Measurements from ENCODE around the gene CUL4A. TPM values are rescaled to one million over a fixed set of nuclear protein-coding genes. Genes with fewer than 3 reads are reported as not detected.
A peak's percentile ranks its signal among the peaks of the same experiment; 100 is the strongest.

The CUL4A gene
- total RNA-seq, 4 donors from 2014 or later: 87.6 to 150 (median 110) TPM

- Histone ChIP-seq H3K4me1 (no peaks in the 10 kb centered on the region), H3K9me3 (no peaks in the 10 kb centered on the region), H3K27ac (peak overlapping the region in 3 of 4 donors; percentile 38 to 47 (median 46)), H3K36me3 (peaks cover 0 to 50% (median 16%) of the 10 kb centered on the region in 4 donors), H3K4me3 (no peak overlapping the region), H3K27me3 (no peaks in the 10 kb centered on the region)
- no peak for DNase-seq
- 70 to 82% methylated on average over 7 to 13 of the region's 13 CpGs for WGBS, 2 donors (ENCODE audit: low coverage in 1 of 2)
- intact Hi-C loops (cut with DNase I; ENCODE audit: low total_unique reads): no loop called here
- TF ChIP-seq EP300 (IDR thresholded peaks at IDR 0.05; ENCODE audit: low read depth) (no peak), POLR2A (IDR thresholded peaks at IDR 0.05) (no peak), POLR2AphosphoS5 (IDR thresholded peaks at IDR 0.05) (no peak), CTCF (IDR thresholded peaks at IDR 0.05) (no peak)
- in situ Hi-C loops (cut with MboI; ENCODE audit: low pct_ligation_motif_present in 1 of 4, low pct_unique_long_range_greater_than_20kb in 1 of 4, low sequenced_read_pairs in 3 of 4): no loop called here
Observed at GRCh38 chr13:113186061-113186900, 23.1 kb upstream of the CUL4A start.

- peaks cover 0 to 56% (median 19%) of the 10 kb centered on the region in 4 donors for H3K36me3 ChIP-seq
- 77 to 78% methylated on average over 2 to 9 of the region's 9 CpGs for WGBS, 2 donors (ENCODE audit: low coverage in 1 of 2)
- TF ChIP-seq POLR2AphosphoS5 (IDR thresholded peaks at IDR 0.05): peak; percentile 38 to 49 (median 41)
- TF ChIP-seq CTCF (IDR thresholded peaks at IDR 0.05): no peak
- intact Hi-C loops (cut with DNase I; ENCODE audit: low total_unique reads) (no loop called here), in situ Hi-C loops (cut with MboI; ENCODE audit: low pct_ligation_motif_present in 1 of 4, low pct_unique_long_range_greater_than_20kb in 1 of 4, low sequenced_read_pairs in 3 of 4) (no loop called here)
- H3K4me3 ChIP-seq: no peak overlapping the region
- DNase-seq: peak; percentile 51
- no peaks in the 10 kb centered on the region for H3K27me3 ChIP-seq
- H3K9me3 ChIP-seq: no peaks in the 10 kb centered on the region
- no peaks in the 10 kb centered on the region for H3K4me1 ChIP-seq
- H3K27ac ChIP-seq: peak overlapping the region in 3 of 4 donors; percentile 46 to 47 (median 47)
Observed at GRCh38 chr13:113187263-113187669, 22.1 kb upstream of the CUL4A start.

- no peaks in the 10 kb centered on the region for H3K4me1 ChIP-seq
- H3K9me3 ChIP-seq: no peaks in the 10 kb centered on the region
- peaks cover 0 to 56% (median 21%) of the 10 kb centered on the region in 4 donors for H3K36me3 ChIP-seq
- H3K27ac ChIP-seq: peak overlapping the region in 3 of 4 donors; percentile 22 to 47 (median 35)
- no peak for DNase-seq
- intact Hi-C loops (cut with DNase I; ENCODE audit: low total_unique reads) (no loop called here), in situ Hi-C loops (cut with MboI; ENCODE audit: low pct_ligation_motif_present in 1 of 4, low pct_unique_long_range_greater_than_20kb in 1 of 4, low sequenced_read_pairs in 3 of 4) (no loop called here)
- H3K27me3 ChIP-seq: no peaks in the 10 kb centered on the region
- H3K4me3 ChIP-seq: no peak overlapping the region
- TF ChIP-seq POLR2A (IDR thresholded peaks at IDR 0.05) (no peak), POLR2AphosphoS5 (IDR thresholded peaks at IDR 0.05) (no peak), EP300 (IDR thresholded peaks at IDR 0.05; ENCODE audit: low read depth) (no peak), CTCF (IDR thresholded peaks at IDR 0.05) (no peak)
- WGBS, 2 donors (ENCODE audit: low coverage in 1 of 2): 95 to 96% methylated on average over 16 to 23 of the region's 23 CpGs
Observed at GRCh38 chr13:113187883-113188665, 21.3 kb upstream of the CUL4A start.

- in situ Hi-C loops (cut with MboI; ENCODE audit: low pct_ligation_motif_present in 1 of 4, low pct_unique_long_range_greater_than_20kb in 1 of 4, low sequenced_read_pairs in 3 of 4): no loop called here
- no peak for DNase-seq
- H3K36me3 ChIP-seq: peaks cover 0 to 55% (median 20%) of the 10 kb centered on the region in 4 donors
Observed at GRCh38 chr13:113190181-113190580, 19.2 kb upstream of the CUL4A start.

More at GRCh38 chr13:113190181-113190580, 19.2 kb upstream of the CUL4A start:
- TF ChIP-seq POLR2AphosphoS5 (IDR thresholded peaks at IDR 0.05): no peak
- no peak for TF ChIP-seq EP300 (IDR thresholded peaks at IDR 0.05; ENCODE audit: low read depth)
- TF ChIP-seq POLR2A (IDR thresholded peaks at IDR 0.05): no peak
- no peak for TF ChIP-seq CTCF (IDR thresholded peaks at IDR 0.05)
- Histone ChIP-seq H3K27me3 (no peaks in the 10 kb centered on the region), H3K4me3 (no peak overlapping the region), H3K4me1 (no peaks in the 10 kb centered on the region), H3K27ac (no peak overlapping the region), H3K9me3 (no peaks in the 10 kb centered on the region)
- 85% methylated on average over 4 of the region's 4 CpGs for whole genome bisulfite sequencing, 2 donors (ENCODE audit: low coverage in 1 of 2)
- intact Hi-C loops (cut with DNase I; ENCODE audit: low total_unique reads): no loop called here

All from transverse colon (tissue), 4 donors.